H1 (cell line): ENCODE results near the gene HIPK1. TPM values are rescaled to one million over a fixed set of nuclear protein-coding genes. Genes with fewer than 3 reads are reported as not detected.

ENCODE experiments used
- CTCF ChIA-PET: fragments of 300-600 bp; sonication (Branson Sonifier 250); formaldehyde crosslinking; loops from one replicate; lab custom pipeline; 2021; ENCODE audit not compliant: partially characterized antibody; lab: Charles Lee
- POLR2A ChIA-PET: fragments of 300-600 bp; sonication (Branson Sonifier 250); formaldehyde crosslinking; loops from one replicate; lab custom pipeline; 2021; ENCODE audit warnings: inconsistent platforms; ENCODE audit not compliant: partially characterized antibody; lab: Charles Lee
- DNase-seq, 2 experiments: peaks; one replicate each; pipeline versions ENCODE4 v3.0.0 to v3.0.0-alpha.2; 2010 to 2022; ENCODE audit warnings: low spot score in 2 of 2, low read depth in 1 of 2, mixed read lengths in 1 of 2
- FAIRE-seq: peaks from 2 replicates; lab custom pipeline; 2011; peaks lifted over from hg19 to GRCh38; lab: Jason Lieb, UNC
- H2AFZ ChIP-seq: 2 replicates; pipeline ENCODE4 v1.8.1; 2012; ENCODE audit warnings: low read length, inconsistent platforms
- H2AK5ac ChIP-seq: 2 replicates; pipeline ENCODE4 v1.6.1; 2013; ENCODE audit warnings: low read depth, low read length
- H2BK120ac ChIP-seq: replicated peaks from 2 replicates; pipeline ENCODE3; 2013; ENCODE audit warnings: low read depth, low read length, inconsistent platforms
- H2BK12ac ChIP-seq: 2 replicates; pipeline ENCODE4 v1.6.1; 2013; ENCODE audit warnings: low read depth, low read length
- H2BK15ac ChIP-seq: 2 replicates; pipeline ENCODE4 v1.6.1; 2013; ENCODE audit warnings: low read length
- H2BK20ac ChIP-seq: 2 replicates; pipeline ENCODE4 v1.6.1; 2013; ENCODE audit warnings: low read length
- H2BK5ac ChIP-seq: 2 replicates; pipeline ENCODE4 v1.6.1; 2013; ENCODE audit warnings: low read depth, low read length
- H3K14ac ChIP-seq: 2 replicates; pipeline ENCODE4 v1.6.1; 2013; ENCODE audit warnings: inconsistent platforms; ENCODE audit not compliant: insufficient read length
- H3K18ac ChIP-seq: 2 replicates; pipeline ENCODE4 v1.6.1; 2013; ENCODE audit warnings: low read length; ENCODE audit errors: extremely low read depth
- H3K23ac ChIP-seq: 2 replicates; pipeline ENCODE4 v1.6.1; 2013; ENCODE audit warnings: inconsistent platforms; ENCODE audit not compliant: insufficient read length
- H3K23me2 ChIP-seq: 2 replicates; pipeline ENCODE4 v1.6.1; 2013; ENCODE audit warnings: low read depth, low read length
- H3K27ac ChIP-seq: 2 replicates; pipeline ENCODE4 v1.6.1; 2011; ENCODE audit warnings: low read depth, low read length, inconsistent platforms
- H3K27me3 ChIP-seq, 4 experiments: replicated peaks in 1 of 4; 1 replicate in 1 of 4; 2 replicates in 3 of 4; pipeline versions ENCODE4 v1.6.1 to v1.8.1; 2011 to 2013; ENCODE audit warnings: low read length in 3 of 4, mild to moderate bottlenecking in 3 of 4, inconsistent platforms in 2 of 4, mixed read lengths in 2 of 4, moderate library complexity in 1 of 4; ENCODE audit not compliant: control insufficient read depth in 3 of 4, insufficient read depth in 3 of 4; ENCODE audit errors: extremely low read depth in 1 of 4
- H3K36me3 ChIP-seq, 4 experiments: 2 replicates each; pipeline versions ENCODE4 v1.6.1 to v1.8.1; 2011 to 2013; ENCODE audit warnings: mild to moderate bottlenecking in 4 of 4, low read length in 3 of 4, moderate library complexity in 2 of 4, control low read depth in 1 of 4, inconsistent platforms in 1 of 4; ENCODE audit not compliant: insufficient read depth in 4 of 4, control insufficient read depth in 2 of 4
- H3K4ac ChIP-seq: replicated peaks from 2 replicates; pipeline ENCODE3; 2013; ENCODE audit warnings: low read length, low read depth, mixed read lengths, inconsistent platforms; ENCODE audit not compliant: insufficient read length
- H3K4me1 ChIP-seq, 4 experiments: replicated peaks in 1 of 4; 1 replicate in 1 of 4; 2 replicates in 3 of 4; pipeline versions ENCODE4 v1.6.1 to v1.8.1; 2011 to 2013; ENCODE audit warnings: low read length in 3 of 4, inconsistent platforms in 2 of 4, mixed read lengths in 1 of 4; ENCODE audit not compliant: insufficient read depth in 4 of 4, control insufficient read depth in 3 of 4
- H3K4me2 ChIP-seq, 2 experiments: 2 replicates each; pipeline versions ENCODE4 v1.6.1 to v1.8.1; 2011 to 2013; ENCODE audit warnings: low read depth in 2 of 2, low read length in 2 of 2, control low read depth in 1 of 2, inconsistent platforms in 1 of 2, mild to moderate bottlenecking in 1 of 2; ENCODE audit not compliant: insufficient read depth in 1 of 2
- H3K4me3 ChIP-seq, 4 experiments: fragments of 200-600, 300-600 bp in 1 of 4; sonication (generic), shearing (Covaris generic), sonication (Bioruptor Twin) in 1 of 4; 2 replicates each; pipeline versions ENCODE4 v1.5.1 to v1.8.1; 2011 to 2016; ENCODE audit warnings: low read length in 4 of 4, low read depth in 3 of 4, control low read depth in 2 of 4, inconsistent platforms in 2 of 4, mild to moderate bottlenecking in 2 of 4, mixed read lengths in 1 of 4, moderate library complexity in 1 of 4; ENCODE audit not compliant: insufficient read depth in 2 of 4; ENCODE audit errors: extremely low read depth in 1 of 4
- H3K56ac ChIP-seq: replicated peaks from 2 replicates; pipeline ENCODE3; 2013; ENCODE audit warnings: low read depth, mild to moderate bottlenecking, mixed read lengths, low read length, inconsistent platforms; ENCODE audit not compliant: insufficient read length
- H3K79me1 ChIP-seq: 2 replicates; pipeline ENCODE4 v1.6.1; 2013; ENCODE audit warnings: low read depth, low read length, control low read depth
- H3K79me2 ChIP-seq, 2 experiments: 2 replicates each; pipeline versions ENCODE4 v1.6.1 to v1.8.1; 2012 to 2013; ENCODE audit warnings: low read length in 2 of 2, mild to moderate bottlenecking in 2 of 2, inconsistent platforms in 1 of 2; ENCODE audit not compliant: insufficient read depth in 2 of 2, control insufficient read depth in 1 of 2
- H3K9ac ChIP-seq, 4 experiments: replicated peaks in 1 of 4; 1 replicate in 1 of 4; 2 replicates in 3 of 4; pipeline versions ENCODE4 v1.6.1 to v1.8.1; 2011 to 2013; ENCODE audit warnings: low read depth in 3 of 4, low read length in 3 of 4, control low read depth in 2 of 4, mild to moderate bottlenecking in 2 of 4, moderate library complexity in 2 of 4, inconsistent platforms in 1 of 4; ENCODE audit errors: extremely low read depth in 1 of 4
- H3K9me3 ChIP-seq, 2 experiments: 2 replicates each; pipeline versions ENCODE4 v1.6.1 to v1.8.1; 2012 to 2013; ENCODE audit warnings: mild to moderate bottlenecking in 2 of 2, moderate library complexity in 2 of 2, control low read depth in 1 of 2, inconsistent platforms in 1 of 2, low read depth in 1 of 2, low read length in 1 of 2, mixed read lengths in 1 of 2; ENCODE audit not compliant: insufficient read depth in 2 of 2
- H4K20me1 ChIP-seq, 2 experiments: replicated peaks in 1 of 2; 2 replicates each; pipeline versions ENCODE3 to v1.8.1; 2011 to 2013; ENCODE audit warnings: inconsistent platforms in 2 of 2, low read length in 2 of 2, mild to moderate bottlenecking in 1 of 2; ENCODE audit not compliant: insufficient read depth in 2 of 2, control insufficient read depth in 1 of 2
- H4K5ac ChIP-seq: 2 replicates; pipeline ENCODE4 v1.6.1; 2013; ENCODE audit warnings: low read length, low read depth, mixed read lengths, inconsistent platforms; ENCODE audit not compliant: insufficient read length
- H4K8ac ChIP-seq: 2 replicates; pipeline ENCODE4 v1.8.0; 2013; ENCODE audit warnings: mild to moderate bottlenecking, moderate library complexity, low read length, inconsistent platforms; ENCODE audit not compliant: insufficient read depth; ENCODE audit errors: extremely low read depth
- H4K91ac ChIP-seq: replicated peaks from 2 replicates; pipeline ENCODE3; 2013; ENCODE audit warnings: low read length, mixed read lengths, inconsistent platforms; ENCODE audit not compliant: insufficient read length
- BRCA1 ChIP-seq: IDR thresholded peaks from 2 replicates; pipeline ENCODE4 v1.6.1; 2012; ENCODE audit warnings: low read depth, low read length, improper control_type of control experiment
- CREB1 ChIP-seq: IDR thresholded peaks from 2 replicates; pipeline ENCODE4 v1.6.1; 2012; ENCODE audit warnings: inconsistent platforms
- CTCF ChIP-seq, 3 experiments: IDR thresholded peaks; 1 replicate in 2 of 3; 2 replicates in 1 of 3; pipeline versions ENCODE4 v1.5.1 to v1.6.1; 2011; ENCODE audit warnings: low read length in 3 of 3, mild to moderate bottlenecking in 3 of 3, inconsistent platforms in 2 of 3, low read depth in 1 of 3, moderate library complexity in 1 of 3; ENCODE audit not compliant: insufficient read depth in 1 of 3; ENCODE audit errors: control extremely low read depth in 1 of 3
- EZH2 ChIP-seq: fragments of 200-600 bp; sonication (generic); IDR thresholded peaks from 2 replicates; pipeline ENCODE4 v1.7.1; 2012; ENCODE audit warnings: low read depth, mild to moderate bottlenecking, moderate library complexity, low read length, inconsistent platforms; ENCODE audit not compliant: severe bottlenecking
- JUN ChIP-seq: IDR thresholded peaks from 2 replicates; pipeline ENCODE4 v1.6.1; 2011; ENCODE audit warnings: low read depth, mild to moderate bottlenecking, improper control_type of control experiment, low read length
- MAX ChIP-seq: IDR thresholded peaks from 2 replicates; pipeline ENCODE4 v1.6.1; 2012; ENCODE audit warnings: inconsistent platforms
- RFX5 ChIP-seq: IDR thresholded peaks from 2 replicates; pipeline ENCODE4 v1.6.1; 2011; ENCODE audit warnings: low read depth, low read length, improper control_type of control experiment, borderline replicate concordance
- SRF ChIP-seq: IDR thresholded peaks from 2 replicates; pipeline ENCODE4 v1.6.1; 2011; ENCODE audit warnings: mild to moderate bottlenecking, low read depth, low read length, moderate library complexity
- ZNF274 ChIP-seq: IDR thresholded peaks from 2 replicates; pipeline ENCODE4 v1.7.0; 2012; ENCODE audit warnings: low read length, borderline replicate concordance; ENCODE audit errors: extremely low read depth
- WGBS, 2 experiments: shearing (Covaris generic) in 1 of 2; methylation state at CpG; one replicate each; pipeline versions ENCODE4 v1.1.6 to v1.1.7; 2013 to 2015; ENCODE audit warnings: low lambda C conversion rate in 2 of 2, mixed read lengths in 2 of 2, inconsistent platforms in 1 of 2, low coverage in 1 of 2, missing lambda C conversion rate in 1 of 2; ENCODE audit not compliant: insufficient replicate concordance in 2 of 2, insufficient coverage in 1 of 2, insufficient read length in 1 of 2; ENCODE audit errors: extremely low coverage in 1 of 2, missing lambda C conversion rate in 1 of 2; 5-methylcytosine and 5-hydroxymethylcytosine counted together
- polyA plus RNA-seq, 7 experiments: library from polyadenylated mRNA; depleted of rRNA in 3 of 7; stranded (reverse) in 5 of 7; unstranded in 2 of 7; fragments of >200 nt in 5 of 7; fragments of 200-250 nt in 2 of 7; gene quantifications; 1 replicate in 5 of 7; 2 replicates in 1 of 7; 4 replicates in 1 of 7; pipeline versions ENCODE4 v1.2.1 to v1.2.3, GENCODE V29; 2011 to 2013; ENCODE audit warnings: missing spikeins in 2 of 7, mixed read lengths in 2 of 7
- total RNA-seq: library from RNA; stranded (reverse); fragmentation: NEBNext Ultra II Directional; extraction: Animal tissue kit (Norgen Biotek cat#: 25700); gene quantifications from 2 replicates; pipeline ENCODE4 v1.2.1, GENCODE V29; 2021

HIPK1 gene
- total and polyA plus RNA-seq, 2 of the 8 experiments (the other 6 are each of a cell fraction or from before 2014, with no cell fraction given) = 46.2 to 64.3 TPM

GRCh38 chr1:113946112-113946511, 17.0 kb downstream of the HIPK1 start:
- ChIA-PET CTCF (interaction anchor here (0.7 to 9.3 kb wide), 9 partner anchors 10 to 337 kb away, joined by 3 to 31 read pairs (median 3); no protein-coding TSS in a partner anchor), POLR2A (interaction anchor here (1.4 kb wide), 1 partner anchor 16 kb away, joined by 4 read pairs; no protein-coding TSS in a partner anchor)
- no peak overlapping the region for H3K9ac ChIP-seq
- H3K79me1 ChIP-seq = no peaks in the 10 kb centered on the region; the same call in 1 of the 2 replicates
- no peak overlapping the region for H4K91ac ChIP-seq
- no peak overlapping the region for H2BK120ac ChIP-seq
- H3K14ac ChIP-seq = no peak overlapping the region
- H3K4me1 ChIP-seq = no peaks in the 10 kb centered on the region
- H3K79me2 ChIP-seq = peaks cover 0 to 33% of the 10 kb centered on the region in 2 experiments; a peak in 2 of 4 replicates
- H3K4ac ChIP-seq = no peak overlapping the region
- no peak overlapping the region for H3K27ac ChIP-seq
- H3K27me3 ChIP-seq = no peaks in the 10 kb centered on the region
- H2BK20ac ChIP-seq = no peak overlapping the region
- no peak overlapping the region for H3K18ac ChIP-seq
- TF ChIP-seq RFX5 (no peak), JUN (no peak), CREB1 (no peak), CTCF (IDR thresholded peaks at IDR 0.05; ENCODE audit: control extremely low read depth in 1 of 3, insufficient read depth in 1 of 3, low read depth in 1 of 3, low read length in 3 of 3) (no peak), ZNF274 (no peak), SRF (no peak), BRCA1 (no peak), MAX (no peak), EZH2 (no peak)
- H2BK15ac ChIP-seq = no peak overlapping the region
- no peak overlapping the region for H4K8ac ChIP-seq
- H3K9me3 ChIP-seq = no peaks in the 10 kb centered on the region
- H3K4me3 ChIP-seq = no peak overlapping the region
- H2BK12ac ChIP-seq = no peak overlapping the region
- H3K56ac ChIP-seq = no peak overlapping the region
- no peak for DNase-seq
- H3K23ac ChIP-seq = no peak overlapping the region
- peaks cover 0 to 3% of the 10 kb centered on the region in 2 experiments for H4K20me1 ChIP-seq
- no peak overlapping the region for H2AK5ac ChIP-seq
- H4K5ac ChIP-seq = no peak overlapping the region
- no peak overlapping the region for H2AFZ ChIP-seq
- FAIRE-seq = no peak
- no peak overlapping the region for H3K4me2 ChIP-seq
- WGBS, 2 experiments = 81% methylated on average over 1 of the region's 1 CpG; no CpG with 5 or more reads in 1 of the 2 experiments
- no peaks in the 10 kb centered on the region for H3K23me2 ChIP-seq
- no peak overlapping the region for H2BK5ac ChIP-seq
- peaks cover 2 to 14% (median 2%) of the 10 kb centered on the region in 4 experiments for H3K36me3 ChIP-seq
